ENCODE measurements around the gene XBP1. TPM values are rescaled to one million over a fixed set of nuclear protein-coding genes. Genes with fewer than 3 reads are reported as not detected.
"Not testable (repeated sequence)": the region's sequence is repeated elsewhere in the genome, so short reads cannot be mapped to it uniquely, and the experiment has no call there.

The XBP1 gene
- total RNA-seq, 2 experiments from 2014 or later: 35.8 to 118 TPM

DNA sequence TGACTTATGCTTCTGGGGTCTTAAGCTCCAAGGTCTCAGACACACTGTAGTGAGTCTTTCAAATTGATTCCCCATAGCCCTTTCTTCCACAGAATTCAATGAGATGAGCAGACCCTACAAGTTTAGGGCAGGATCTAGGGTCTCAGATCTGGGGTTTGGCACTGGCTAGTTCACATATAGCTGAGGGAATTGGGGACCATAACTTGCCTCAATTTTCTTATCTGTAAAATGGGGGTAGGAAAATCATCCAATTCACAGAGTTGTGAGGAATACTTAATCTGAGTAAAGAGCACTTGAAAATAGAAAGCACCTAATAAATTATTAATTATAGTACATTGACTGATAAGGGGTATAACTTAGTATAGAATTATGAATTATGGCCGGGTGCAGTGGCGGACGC lies 33.7 kb downstream of the XBP1 start:
- POLR2A ChIA-PET: no interaction called here
- Histone ChIP-seq H2AFZ (ENCODE audit: low read length) (no peak overlapping the region), H3K9me3 (ENCODE audit: low read length) (peaks cover 5% of the 10 kb centered on the region; the same call in 1 of the 2 replicates), H4K20me1 (ENCODE audit: insufficient read depth, low read length) (no peaks in the 10 kb centered on the region), H3K27ac (ENCODE audit: low read depth, low read length, poor library complexity, severe bottlenecking) (no peak overlapping the region), H3K79me2 (ENCODE audit: insufficient read depth, low read depth, low read length) (no peaks in the 10 kb centered on the region), H3K36me3 (ENCODE audit: insufficient read depth, low read length) (no peaks in the 10 kb centered on the region), H3K4me1 (ENCODE audit: insufficient read depth, low read length, poor library complexity, severe bottlenecking) (no peaks in the 10 kb centered on the region), H3K9me2 (ENCODE audit: insufficient read depth, low read length) (no peaks in the 10 kb centered on the region), H3K4me3 (ENCODE audit: low read depth, low read length, poor library complexity, severe bottlenecking) (no peak overlapping the region), H3K4me2 (ENCODE audit: low read length) (no peak overlapping the region)
- intact Hi-C loops (cut with micrococcal nuclease; ENCODE audit: unreplicated experiment): no loop called here
- CTCF ChIA-PET (ENCODE audit: unreplicated experiment): no interaction called here
- no peak for DNase-seq (ENCODE audit: low spot score)
- TF ChIP-seq EZH2phosphoT487 (IDR thresholded peaks at IDR 0.05; ENCODE audit: borderline replicate concordance, low read depth, low read length): no peak
- TF ChIP-seq, protein P1, sequence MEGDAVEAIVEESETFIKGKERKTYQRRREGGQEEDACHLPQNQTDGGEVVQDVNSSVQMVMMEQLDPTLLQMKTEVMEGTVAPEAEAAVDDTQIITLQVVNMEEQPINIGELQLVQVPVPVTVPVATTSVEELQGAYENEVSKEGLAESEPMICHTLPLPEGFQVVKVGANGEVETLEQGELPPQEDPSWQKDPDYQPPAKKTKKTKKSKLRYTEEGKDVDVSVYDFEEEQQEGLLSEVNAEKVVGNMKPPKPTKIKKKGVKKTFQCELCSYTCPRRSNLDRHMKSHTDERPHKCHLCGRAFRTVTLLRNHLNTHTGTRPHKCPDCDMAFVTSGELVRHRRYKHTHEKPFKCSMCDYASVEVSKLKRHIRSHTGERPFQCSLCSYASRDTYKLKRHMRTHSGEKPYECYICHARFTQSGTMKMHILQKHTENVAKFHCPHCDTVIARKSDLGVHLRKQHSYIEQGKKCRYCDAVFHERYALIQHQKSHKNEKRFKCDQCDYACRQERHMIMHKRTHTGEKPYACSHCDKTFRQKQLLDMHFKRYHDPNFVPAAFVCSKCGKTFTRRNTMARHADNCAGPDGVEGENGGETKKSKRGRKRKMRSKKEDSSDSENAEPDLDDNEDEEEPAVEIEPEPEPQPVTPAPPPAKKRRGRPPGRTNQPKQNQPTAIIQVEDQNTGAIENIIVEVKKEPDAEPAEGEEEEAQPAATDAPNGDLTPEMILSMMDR (conservative IDR thresholded peaks at IDR 0.05; ENCODE audit: low read length): no peak
- BruUV-seq (replicated peaks): no TSS peak

DNA sequence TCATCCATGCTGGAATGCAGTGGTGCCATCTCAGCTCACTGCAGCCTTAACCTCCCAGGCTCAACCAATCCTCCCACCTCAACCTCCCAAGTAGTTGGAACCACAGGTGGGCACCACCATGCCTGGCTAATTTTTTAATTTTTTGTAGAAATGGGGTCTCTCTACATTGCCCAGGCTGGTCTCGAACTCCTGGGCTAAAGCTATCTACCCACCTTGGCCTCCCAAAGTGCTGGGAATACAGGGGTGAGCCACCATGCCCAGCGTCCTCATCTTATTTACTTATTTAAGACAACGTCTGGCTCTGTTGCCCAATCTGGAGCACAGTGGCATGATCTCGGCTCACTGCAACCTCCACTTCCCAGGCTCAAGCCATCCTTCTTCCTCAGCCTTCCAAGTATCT lies 38.4 kb downstream of the XBP1 start:
- intact Hi-C loops (cut with micrococcal nuclease; ENCODE audit: unreplicated experiment); H3K4me3 ChIP-seq (ENCODE audit: low read depth, low read length, poor library complexity, severe bottlenecking); POLR2A ChIA-PET; H3K79me2 ChIP-seq (ENCODE audit: insufficient read depth, low read depth, low read length); H3K36me3 ChIP-seq (ENCODE audit: insufficient read depth, low read length); DNase-seq (ENCODE audit: low spot score); H4K20me1 ChIP-seq (ENCODE audit: insufficient read depth, low read length); CTCF ChIA-PET (ENCODE audit: unreplicated experiment); BruUV-seq (replicated peaks); H2AFZ ChIP-seq (ENCODE audit: low read length); H3K9me2 ChIP-seq (ENCODE audit: insufficient read depth, low read length); H3K9me3 ChIP-seq (ENCODE audit: low read length); H3K4me2 ChIP-seq (ENCODE audit: low read length); H3K27ac ChIP-seq (ENCODE audit: low read depth, low read length, poor library complexity, severe bottlenecking): not testable (repeated sequence)
- peaks cover 14% of the 10 kb centered on the region for H3K4me1 ChIP-seq (ENCODE audit: insufficient read depth, low read length, poor library complexity, severe bottlenecking)

DNA sequence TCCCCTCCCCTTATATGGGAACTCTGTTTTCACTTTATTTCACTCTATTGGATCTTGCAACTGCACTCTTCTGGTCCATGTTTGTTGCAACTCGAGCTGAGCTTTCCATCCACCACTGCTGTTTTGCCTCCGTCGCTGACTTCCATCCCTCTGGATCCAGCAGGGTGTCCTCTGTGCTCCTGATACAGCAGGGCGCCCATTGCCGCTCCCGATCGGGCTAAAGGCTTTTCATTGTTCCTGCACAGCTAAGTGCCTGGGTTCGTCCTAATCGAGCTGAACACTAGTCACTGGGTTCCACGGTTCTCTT lies 39.0 kb downstream of the XBP1 start:
- intact Hi-C loops (cut with micrococcal nuclease; ENCODE audit: unreplicated experiment): no loop called here
- Histone ChIP-seq H2AFZ (ENCODE audit: low read length) (no peak overlapping the region), H3K79me2 (ENCODE audit: insufficient read depth, low read depth, low read length) (no peaks in the 10 kb centered on the region), H3K4me3 (ENCODE audit: low read depth, low read length, poor library complexity, severe bottlenecking) (no peak overlapping the region), H3K9me2 (ENCODE audit: insufficient read depth, low read length) (no peaks in the 10 kb centered on the region), H4K20me1 (ENCODE audit: insufficient read depth, low read length) (no peaks in the 10 kb centered on the region), H3K4me2 (ENCODE audit: low read length) (no peak overlapping the region), H3K27ac (ENCODE audit: low read depth, low read length, poor library complexity, severe bottlenecking) (no peak overlapping the region), H3K4me1 (ENCODE audit: insufficient read depth, low read length, poor library complexity, severe bottlenecking) (peaks cover 14% of the 10 kb centered on the region), H3K9me3 (ENCODE audit: low read length) (no peaks in the 10 kb centered on the region), H3K36me3 (ENCODE audit: insufficient read depth, low read length) (no peaks in the 10 kb centered on the region)
- TF ChIP-seq EZH2phosphoT487 (IDR thresholded peaks at IDR 0.05; ENCODE audit: borderline replicate concordance, low read depth, low read length): no peak
- TF ChIP-seq, protein P1 (conservative IDR thresholded peaks at IDR 0.05; ENCODE audit: low read length): no peak
- DNase-seq (ENCODE audit: low spot score): no peak
- ChIA-PET POLR2A (interaction anchor here (1.1 to 1.4 kb wide), 2 partner anchors 19 to 20 kb away, joined by 3 to 9 read pairs; no protein-coding TSS in a partner anchor), CTCF (ENCODE audit: unreplicated experiment) (no interaction called here)
- no TSS peak for BruUV-seq (replicated peaks)
